IPS-20b (cell line): ENCODE results near the gene ARHGAP10.

Source experiments
- H3K27ac ChIP-seq: one replicate; pipeline ENCODE4 v1.5.1; 2013; ENCODE audit warnings: low read length
- H3K27me3 ChIP-seq: 2 replicates; pipeline ENCODE4 v1.6.1; 2013; ENCODE audit warnings: mild to moderate bottlenecking, low read length, inconsistent platforms; ENCODE audit not compliant: insufficient read depth
- H3K36me3 ChIP-seq: 2 replicates; pipeline ENCODE4 v1.6.1; 2013; ENCODE audit warnings: low read depth, mild to moderate bottlenecking, inconsistent platforms, low read length, moderate library complexity; ENCODE audit not compliant: insufficient read depth
- H3K4me1 ChIP-seq: 2 replicates; pipeline ENCODE4 v1.6.1; 2013; ENCODE audit warnings: mild to moderate bottlenecking, control low read depth, inconsistent platforms, low read length, moderate library complexity; ENCODE audit not compliant: insufficient read depth
- H3K4me3 ChIP-seq: 2 replicates; pipeline ENCODE4 v1.5.1; 2013; ENCODE audit warnings: mild to moderate bottlenecking, low read length, inconsistent platforms
- H3K9ac ChIP-seq: 2 replicates; pipeline ENCODE4 v1.6.1; 2013; ENCODE audit warnings: low read depth, mild to moderate bottlenecking, inconsistent platforms, low read length, moderate library complexity
- H3K9me3 ChIP-seq: 2 replicates; pipeline ENCODE4 v1.6.1; 2013; ENCODE audit warnings: mild to moderate bottlenecking, low read depth, low read length, inconsistent platforms; ENCODE audit not compliant: insufficient read depth

The ARHGAP10 gene

GRCh38 chr4:148044912-148045352 lies 313.0 kb downstream of the ARHGAP10 start:
- H3K27ac ChIP-seq: no peak overlapping the region
- H3K4me3 ChIP-seq: no peak overlapping the region
- no peaks in the 10 kb centered on the region for H3K36me3 ChIP-seq
- H3K9ac ChIP-seq: no peak overlapping the region
- no peaks in the 10 kb centered on the region for H3K9me3 ChIP-seq
- no peaks in the 10 kb centered on the region for H3K4me1 ChIP-seq
- H3K27me3 ChIP-seq: no peaks in the 10 kb centered on the region

DNA sequence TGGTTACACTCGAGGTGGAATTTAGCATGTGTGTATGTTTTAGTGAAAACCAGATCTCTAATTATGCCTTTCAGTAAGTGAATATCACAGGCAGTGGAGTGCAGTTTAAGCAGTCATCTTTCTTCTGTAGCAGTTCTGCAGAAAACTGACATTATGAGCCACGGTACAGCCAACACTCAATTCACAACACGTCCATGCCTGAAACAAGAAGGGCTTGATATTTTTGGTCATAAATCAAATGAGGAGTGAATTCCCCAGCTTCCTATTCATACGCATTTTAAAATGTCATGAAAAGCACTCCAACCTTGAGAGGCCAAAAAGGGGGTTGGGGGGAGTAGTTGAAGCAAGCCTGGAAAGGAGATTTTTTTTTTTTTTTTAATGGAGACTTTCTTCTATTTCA lies 316.7 kb downstream of the ARHGAP10 start:
- Histone ChIP-seq H3K9ac (no peak overlapping the region), H3K27me3 (no peaks in the 10 kb centered on the region), H3K4me1 (no peaks in the 10 kb centered on the region), H3K4me3 (no peak overlapping the region), H3K27ac (no peak overlapping the region), H3K9me3 (no peaks in the 10 kb centered on the region), H3K36me3 (no peaks in the 10 kb centered on the region)

DNA sequence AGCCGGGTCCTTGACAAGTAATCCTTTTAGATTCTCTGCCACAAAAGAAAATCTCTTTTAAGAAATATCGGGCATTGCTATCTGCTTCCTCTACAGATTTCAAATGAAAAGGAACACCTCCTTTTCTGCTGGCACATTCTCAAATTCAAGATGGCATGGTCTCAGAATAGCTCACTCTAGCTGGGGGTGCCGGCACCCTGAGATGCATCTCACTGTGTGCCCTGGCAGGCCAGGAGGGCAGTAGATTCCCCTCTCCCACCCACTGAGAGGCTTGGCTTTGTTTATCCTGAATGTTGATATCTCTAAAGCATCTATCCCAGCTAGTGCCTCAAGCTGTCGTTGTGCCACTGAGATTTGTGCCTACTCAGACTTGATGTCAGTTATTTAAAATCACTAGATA lies 319.5 kb downstream of the ARHGAP10 start:
- no peak overlapping the region for H3K4me3 ChIP-seq
- no peaks in the 10 kb centered on the region for H3K27me3 ChIP-seq
- H3K27ac ChIP-seq: no peak overlapping the region
- no peak overlapping the region for H3K9ac ChIP-seq
- H3K36me3 ChIP-seq: no peaks in the 10 kb centered on the region
- H3K4me1 ChIP-seq: no peaks in the 10 kb centered on the region
- no peaks in the 10 kb centered on the region for H3K9me3 ChIP-seq

GRCh38 chr4:148052448-148052847 lies 320.6 kb downstream of the ARHGAP10 start:
- H3K27ac ChIP-seq: no peak overlapping the region

GRCh38 chr4:148053298-148054003 lies 321.6 kb downstream of the ARHGAP10 start:
- Histone ChIP-seq H3K27me3 (no peaks in the 10 kb centered on the region), H3K36me3 (no peaks in the 10 kb centered on the region), H3K4me1 (0 out of 2 replicates have a peak, but pooled peaks cover 4% of the 10 kb centered on the region), H3K27ac (no peak overlapping the region), H3K9me3 (no peaks in the 10 kb centered on the region), H3K9ac (no peak overlapping the region), H3K4me3 (no peak overlapping the region)

More at GRCh38 chr4:148052448-148052847, 320.6 kb downstream of the ARHGAP10 start:
- H3K4me3 ChIP-seq: no peak overlapping the region
- H3K9me3 ChIP-seq: no peaks in the 10 kb centered on the region
- no peaks in the 10 kb centered on the region for H3K4me1 ChIP-seq
- no peaks in the 10 kb centered on the region for H3K27me3 ChIP-seq
- no peaks in the 10 kb centered on the region for H3K36me3 ChIP-seq
- no peak overlapping the region for H3K9ac ChIP-seq

GRCh38 chr4:148054275-148054674 lies 322.4 kb downstream of the ARHGAP10 start:
- Histone ChIP-seq H3K27me3 (no peaks in the 10 kb centered on the region), H3K36me3 (no peaks in the 10 kb centered on the region), H3K27ac (no peak overlapping the region), H3K9me3 (no peaks in the 10 kb centered on the region), H3K9ac (no peak overlapping the region), H3K4me1 (peaks cover 11% of the 10 kb centered on the region; the same call in 1 of the 2 replicates), H3K4me3 (no peak overlapping the region)

GRCh38 chr4:148055844-148056243 lies 324.0 kb downstream of the ARHGAP10 start:
- H3K27me3 ChIP-seq: no peaks in the 10 kb centered on the region
- no peak overlapping the region for H3K4me3 ChIP-seq
- H3K27ac ChIP-seq: no peak overlapping the region
- peaks cover 15% of the 10 kb centered on the region; the same call in 1 of the 2 replicates for H3K4me1 ChIP-seq
- no peaks in the 10 kb centered on the region for H3K9me3 ChIP-seq
- no peaks in the 10 kb centered on the region for H3K36me3 ChIP-seq
- H3K9ac ChIP-seq: no peak overlapping the region

DNA sequence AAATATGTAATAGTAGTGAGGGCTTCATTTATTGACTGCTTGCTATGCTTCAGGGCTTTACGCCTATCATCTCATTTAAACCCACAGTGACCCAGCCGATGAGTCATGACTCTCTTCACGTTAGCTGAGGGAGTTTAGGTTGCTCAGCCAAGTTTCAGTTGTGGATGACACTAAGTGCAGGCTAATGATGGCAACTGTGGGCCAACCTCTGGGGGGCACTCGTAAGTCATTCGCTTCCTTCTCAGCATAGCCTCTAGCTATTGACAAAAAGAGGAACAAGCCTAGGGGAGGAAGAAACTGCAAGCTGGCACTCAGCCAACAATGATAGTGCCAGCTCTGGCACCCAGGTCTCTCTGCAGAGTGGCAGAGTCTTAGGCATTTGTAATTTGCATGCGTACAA lies 325.0 kb downstream of the ARHGAP10 start:
- no peak overlapping the region for H3K27ac ChIP-seq

GRCh38 chr4:148057516-148057915 lies 325.6 kb downstream of the ARHGAP10 start:
- peaks cover 15% of the 10 kb centered on the region; the same call in 1 of the 2 replicates for H3K4me1 ChIP-seq

More for the DNA sequence above, 325.0 kb downstream of the ARHGAP10 start:
- H3K27me3 ChIP-seq: no peaks in the 10 kb centered on the region
- no peaks in the 10 kb centered on the region for H3K9me3 ChIP-seq
- H3K4me3 ChIP-seq: no peak overlapping the region
- H3K4me1 ChIP-seq: peaks cover 15% of the 10 kb centered on the region; the same call in 1 of the 2 replicates
- H3K9ac ChIP-seq: no peak overlapping the region
- no peaks in the 10 kb centered on the region for H3K36me3 ChIP-seq

DNA sequence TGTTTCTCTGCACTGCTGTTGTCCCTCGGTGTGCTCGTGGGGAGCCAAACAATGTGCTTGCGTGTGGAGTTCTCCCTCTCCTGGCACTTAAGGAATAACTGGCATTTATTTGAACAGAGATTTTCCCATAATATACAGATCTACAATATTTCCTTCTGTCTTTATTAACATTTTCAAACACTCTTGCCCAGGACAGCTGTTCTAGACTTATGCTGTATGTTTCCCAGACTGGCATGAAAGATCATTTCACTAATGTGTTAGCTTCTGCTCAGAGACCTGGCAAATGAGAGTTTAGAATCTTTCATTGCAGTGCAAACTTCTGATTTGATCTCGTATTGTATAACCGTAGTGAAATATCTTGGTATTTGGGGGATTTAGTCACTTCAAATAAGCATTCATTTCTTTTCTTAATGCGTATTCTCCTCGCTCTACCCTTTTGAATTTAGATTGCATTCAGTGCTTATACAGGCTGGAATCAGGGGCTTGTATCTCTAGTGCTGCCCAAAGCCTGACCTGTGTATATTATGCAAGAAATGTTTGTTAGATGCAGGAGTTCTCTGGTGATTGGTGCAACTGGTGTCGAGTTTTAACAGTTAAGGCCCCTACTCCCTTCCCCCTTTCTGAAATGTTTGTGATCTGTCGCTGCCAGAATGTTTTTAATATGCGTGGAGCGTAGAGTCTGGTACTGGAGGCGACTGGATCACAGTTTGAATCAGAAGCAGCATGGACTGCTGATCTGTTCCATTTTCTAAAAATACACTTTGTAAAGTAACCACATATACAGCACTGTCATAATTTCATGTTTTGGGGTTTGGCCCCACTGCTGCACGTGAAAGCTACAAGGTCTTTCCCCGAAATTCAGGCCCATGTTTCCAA lies 326.3 kb downstream of the ARHGAP10 start:
- no peaks in the 10 kb centered on the region for H3K36me3 ChIP-seq
- H3K27me3 ChIP-seq: no peaks in the 10 kb centered on the region
- H3K4me1 ChIP-seq: peaks cover 15% of the 10 kb centered on the region; the same call in 1 of the 2 replicates
- no peak overlapping the region for H3K4me3 ChIP-seq
- H3K9ac ChIP-seq: no peak overlapping the region
- H3K27ac ChIP-seq: no peak overlapping the region
- no peaks in the 10 kb centered on the region for H3K9me3 ChIP-seq

More at GRCh38 chr4:148057516-148057915, 325.6 kb downstream of the ARHGAP10 start:
- Histone ChIP-seq H3K36me3 (no peaks in the 10 kb centered on the region), H3K9ac (no peak overlapping the region), H3K4me3 (no peak overlapping the region), H3K27ac (no peak overlapping the region), H3K27me3 (no peaks in the 10 kb centered on the region), H3K9me3 (no peaks in the 10 kb centered on the region)

- no peaks in the 10 kb centered on the region for H3K27me3 ChIP-seq
- H3K4me3 ChIP-seq: no peak overlapping the region
- no peaks in the 10 kb centered on the region for H3K9me3 ChIP-seq
- no peaks in the 10 kb centered on the region for H3K36me3 ChIP-seq
- no peak overlapping the region for H3K27ac ChIP-seq
- H3K9ac ChIP-seq: no peak overlapping the region
- H3K4me1 ChIP-seq: peaks cover 15% of the 10 kb centered on the region; the same call in 1 of the 2 replicates
Observed at GRCh38 chr4:148059617-148060180, 327.8 kb downstream of the ARHGAP10 start.
